Stimulated activated CD8-positive, alpha-beta memory T cell treated with anti-CD3 and anti-CD28 coated beads, Interleukin-7, amount 100 ng/mL, for 1 hour (primary cell): Measurements from ENCODE around the gene OPHN1.

Experiments
- DNase-seq, 2 donors: peaks; one replicate each; pipeline ENCODE4 v3.0.0-alpha.2; 2020; ENCODE audit warnings: low read depth in 2 of 2

Gene OPHN1, protein sequence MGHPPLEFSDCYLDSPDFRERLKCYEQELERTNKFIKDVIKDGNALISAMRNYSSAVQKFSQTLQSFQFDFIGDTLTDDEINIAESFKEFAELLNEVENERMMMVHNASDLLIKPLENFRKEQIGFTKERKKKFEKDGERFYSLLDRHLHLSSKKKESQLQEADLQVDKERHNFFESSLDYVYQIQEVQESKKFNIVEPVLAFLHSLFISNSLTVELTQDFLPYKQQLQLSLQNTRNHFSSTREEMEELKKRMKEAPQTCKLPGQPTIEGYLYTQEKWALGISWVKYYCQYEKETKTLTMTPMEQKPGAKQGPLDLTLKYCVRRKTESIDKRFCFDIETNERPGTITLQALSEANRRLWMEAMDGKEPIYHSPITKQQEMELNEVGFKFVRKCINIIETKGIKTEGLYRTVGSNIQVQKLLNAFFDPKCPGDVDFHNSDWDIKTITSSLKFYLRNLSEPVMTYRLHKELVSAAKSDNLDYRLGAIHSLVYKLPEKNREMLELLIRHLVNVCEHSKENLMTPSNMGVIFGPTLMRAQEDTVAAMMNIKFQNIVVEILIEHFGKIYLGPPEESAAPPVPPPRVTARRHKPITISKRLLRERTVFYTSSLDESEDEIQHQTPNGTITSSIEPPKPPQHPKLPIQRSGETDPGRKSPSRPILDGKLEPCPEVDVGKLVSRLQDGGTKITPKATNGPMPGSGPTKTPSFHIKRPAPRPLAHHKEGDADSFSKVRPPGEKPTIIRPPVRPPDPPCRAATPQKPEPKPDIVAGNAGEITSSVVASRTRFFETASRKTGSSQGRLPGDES

DNA sequence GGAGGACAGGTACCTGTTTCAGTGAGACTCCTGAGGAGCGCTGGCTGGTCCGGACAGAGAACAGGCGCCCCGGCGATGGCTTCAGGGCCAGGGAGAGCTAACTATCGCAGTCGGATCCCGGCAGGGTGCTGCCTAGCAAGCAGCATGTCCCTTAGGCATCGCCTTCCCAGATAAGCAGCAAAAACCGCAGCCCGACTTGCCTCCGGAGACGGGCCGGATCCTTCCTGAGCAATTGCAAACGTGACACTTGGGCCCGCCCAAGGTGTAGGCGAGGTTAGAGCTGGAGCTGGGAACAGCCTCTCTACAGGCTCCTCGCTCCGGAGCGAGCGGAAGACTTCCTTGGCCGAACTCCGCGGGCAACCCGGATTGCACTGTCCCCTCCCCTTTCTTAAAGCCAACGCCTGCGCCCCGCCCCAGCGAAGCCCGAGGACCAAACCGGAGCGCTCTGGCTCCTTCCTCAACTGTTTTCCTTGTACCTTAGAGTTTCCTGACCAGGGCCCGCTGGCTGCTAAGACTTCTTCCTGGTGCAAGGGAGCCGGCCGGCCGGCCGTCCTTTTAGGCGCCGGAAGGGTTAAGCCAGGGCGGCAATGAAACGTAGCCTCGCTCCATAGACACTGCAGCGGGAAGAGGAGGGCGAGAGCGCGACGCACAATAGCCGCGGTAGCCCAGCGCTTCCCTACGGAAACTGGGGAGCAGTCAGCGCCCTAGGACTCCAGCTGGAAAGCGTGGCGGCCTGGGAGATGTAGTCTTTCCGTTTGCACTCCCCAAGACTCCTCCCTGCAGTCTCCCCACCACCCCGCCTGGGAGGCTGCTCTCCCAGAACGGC is at the start of gene OPHN1:
TSS of gene OPHN1 (minus strand) at position 341 of the 826 bp plus-strand sequence. CDS start 475 bp downstream, outside the sequence.
- no peak for DNase-seq

DNA sequence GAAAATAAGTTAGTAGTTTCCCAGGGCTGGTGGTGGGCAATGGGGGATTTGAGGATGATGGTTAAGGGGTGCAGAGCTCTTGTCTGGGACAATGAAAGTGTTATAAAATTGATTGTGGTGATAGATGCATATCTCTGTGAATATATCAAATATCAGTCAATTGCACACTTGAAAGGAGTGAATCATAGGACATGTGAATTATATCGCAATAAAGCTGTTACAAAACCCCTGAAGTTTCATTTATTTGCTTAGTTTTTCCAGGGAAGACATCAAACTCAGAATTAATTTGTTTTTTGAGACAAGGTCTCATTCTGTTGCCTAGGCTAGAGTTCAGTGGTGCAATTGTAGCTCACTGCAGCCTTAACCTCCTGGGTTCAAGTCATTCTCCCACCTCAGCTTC is 47.7 kb upstream of the OPHN1 start:
- no peak for DNase-seq

DNA sequence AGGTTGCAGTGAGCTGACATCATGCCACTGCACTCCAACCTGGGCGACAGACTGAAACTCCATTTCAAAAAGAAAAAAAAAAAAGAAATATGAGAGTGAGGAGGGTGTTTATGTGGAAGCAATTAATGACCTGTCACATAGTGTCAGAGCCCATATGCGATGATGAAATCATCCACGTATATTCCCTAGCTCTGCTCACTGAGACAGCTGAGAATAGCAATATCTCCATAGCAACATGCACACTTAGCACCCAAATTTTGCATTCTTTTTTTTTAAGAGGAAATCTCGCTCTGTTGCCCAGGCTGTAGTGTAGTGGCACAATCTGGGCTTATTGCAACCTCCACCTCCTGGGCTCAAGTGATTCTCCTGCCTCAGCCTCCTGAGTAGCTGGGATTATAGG is 31.5 kb upstream of the OPHN1 start:
- DNase-seq: no peak

DNA sequence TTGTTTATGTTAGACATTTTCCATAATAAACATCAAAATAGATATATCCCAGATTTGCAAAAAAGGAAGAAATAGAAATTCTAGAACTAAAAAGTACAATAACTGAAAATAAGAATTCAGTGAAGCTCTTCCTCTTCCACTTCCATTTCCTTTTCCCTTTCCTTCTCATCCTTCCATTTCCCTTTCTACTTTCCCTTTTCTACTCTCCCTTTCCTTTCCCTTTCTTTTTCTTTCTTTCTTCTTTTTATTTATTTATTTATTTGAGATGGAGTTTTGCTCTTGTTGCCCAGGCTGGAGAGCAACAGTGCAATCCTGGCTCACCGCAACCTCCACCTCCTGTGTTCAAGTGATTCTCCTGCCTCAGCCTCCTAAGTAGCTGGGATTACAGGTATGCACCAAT is 30.6 kb upstream of the OPHN1 start:
- no peak for DNase-seq

DNA sequence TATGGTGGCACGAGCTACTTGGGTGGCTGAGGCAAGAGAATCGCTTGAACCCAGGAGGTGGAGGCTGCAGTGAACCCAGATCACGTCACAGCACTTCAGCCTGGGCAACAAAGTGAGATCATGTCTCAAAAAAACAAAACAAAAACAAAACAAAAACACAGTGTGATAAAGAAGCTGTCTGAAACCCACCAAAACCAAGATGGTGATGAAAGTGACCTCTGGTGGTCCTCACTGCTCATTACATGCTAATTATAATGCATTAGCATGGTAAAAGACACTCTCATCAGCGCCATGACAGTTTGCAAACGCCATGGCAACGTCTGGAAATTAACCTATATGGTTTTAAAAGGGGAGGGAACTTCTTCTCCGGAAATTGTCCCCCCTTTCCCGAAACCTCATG is 29.4 kb upstream of the OPHN1 start:
- DNase-seq: no peak

DNA sequence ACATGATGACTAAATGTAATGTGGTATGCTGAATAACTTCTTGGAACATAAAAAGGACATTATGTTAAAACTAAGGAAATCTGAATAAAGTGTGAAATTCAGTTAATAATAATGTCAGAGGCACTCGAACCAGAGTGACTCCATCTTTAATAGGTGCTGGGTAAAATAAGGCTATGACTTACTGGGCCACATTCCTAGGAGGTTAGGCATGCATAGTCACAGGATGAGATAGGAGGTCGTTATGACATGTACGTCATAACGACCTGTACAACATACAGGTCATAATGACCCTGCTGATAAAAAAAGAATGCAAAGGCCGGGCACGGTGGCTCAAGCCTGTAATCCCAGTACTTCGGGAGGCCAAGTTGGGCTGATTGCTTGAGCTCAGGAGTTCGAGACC is 28.9 kb upstream of the OPHN1 start:
- no peak for DNase-seq

DNA sequence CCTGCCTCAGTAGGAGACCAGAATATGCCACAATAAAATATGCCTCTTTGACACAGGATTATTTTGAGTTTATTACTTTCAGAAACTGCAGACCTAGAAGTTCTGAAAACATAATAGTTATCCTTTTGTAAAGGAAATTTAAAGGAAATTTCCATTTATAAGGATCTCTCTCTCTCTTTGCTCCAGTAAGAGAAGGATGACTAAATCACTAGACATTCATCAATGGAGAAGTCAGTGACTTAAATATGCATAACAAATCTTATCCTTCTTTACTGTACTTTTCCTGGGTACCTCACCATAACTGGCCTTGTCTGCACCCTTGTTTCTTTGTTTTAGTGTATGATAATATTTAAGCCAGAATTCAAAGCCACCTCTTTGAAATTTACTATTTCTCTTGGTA is 28.3 kb upstream of the OPHN1 start:
- no peak for DNase-seq

DNA sequence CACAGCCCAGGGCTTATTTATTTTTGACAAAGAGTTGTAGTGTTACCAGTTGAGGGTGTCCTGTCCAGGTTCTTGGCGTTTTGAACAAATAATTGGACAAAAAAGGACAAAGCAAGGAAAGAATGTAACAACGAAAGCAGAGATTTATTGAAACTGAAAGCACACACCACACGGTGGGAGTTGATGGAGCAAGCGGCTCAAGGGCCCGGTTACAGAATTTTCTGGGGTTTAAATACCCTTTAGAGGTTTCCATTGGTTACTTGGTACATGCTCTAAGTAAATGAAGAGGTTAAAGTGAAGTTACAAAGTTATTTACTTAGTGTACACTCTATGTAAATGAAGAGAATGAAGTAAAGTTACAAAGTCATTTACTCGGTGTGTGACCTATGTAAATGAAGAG is 27.8 kb upstream of the OPHN1 start:
- no peak for DNase-seq

DNA sequence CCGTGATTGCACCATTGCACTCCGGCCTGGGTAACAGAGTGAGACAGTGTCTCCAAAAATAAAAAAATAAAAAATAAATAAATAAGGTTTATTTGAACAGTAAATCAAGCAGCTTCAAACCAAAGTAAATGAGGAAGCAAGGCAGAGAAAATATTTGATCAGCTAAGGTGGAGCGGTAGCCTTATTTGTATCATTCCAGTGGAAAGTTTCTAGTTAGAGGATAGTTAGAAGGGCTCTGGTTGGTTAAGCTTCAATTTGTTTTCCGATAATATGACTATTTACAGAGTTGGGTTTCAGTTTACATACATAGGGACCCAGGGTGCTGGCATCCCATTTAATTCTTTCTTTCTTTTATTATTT is 21.8 kb upstream of the OPHN1 start:
- no peak for DNase-seq

DNA sequence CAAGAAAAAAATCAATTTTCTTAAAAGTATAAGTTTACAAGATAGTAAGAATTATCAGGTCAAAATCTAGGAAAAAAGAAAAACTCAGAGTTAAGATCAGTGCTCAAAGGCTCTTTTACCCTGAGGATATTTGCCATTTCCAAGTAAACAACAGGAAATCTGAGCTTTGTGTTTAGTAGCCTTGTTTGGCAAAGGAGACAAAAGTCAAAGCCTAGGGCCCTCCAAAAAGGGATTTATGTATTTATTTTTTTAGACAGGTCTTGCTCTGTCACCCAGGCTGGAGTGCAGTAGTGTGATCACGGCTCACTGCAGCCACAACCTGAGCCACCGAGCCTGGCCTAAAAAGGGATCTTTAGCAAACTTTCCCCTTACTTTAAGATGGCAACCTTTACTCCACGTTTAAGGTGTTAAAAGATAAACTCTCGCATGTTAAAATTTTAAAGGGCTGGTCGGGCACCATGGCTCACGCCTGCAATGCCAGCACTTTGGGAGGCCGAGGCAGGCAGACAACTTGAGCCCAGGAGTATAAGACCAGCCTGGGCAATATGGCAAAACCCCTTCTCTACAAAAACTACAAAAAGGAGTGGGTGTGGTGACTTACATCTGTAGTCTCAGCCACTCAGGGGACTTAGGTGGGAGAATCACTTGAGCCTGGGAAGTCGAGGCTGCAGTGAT is 21.3 kb upstream of the OPHN1 start:
- DNase-seq: no peak

DNA sequence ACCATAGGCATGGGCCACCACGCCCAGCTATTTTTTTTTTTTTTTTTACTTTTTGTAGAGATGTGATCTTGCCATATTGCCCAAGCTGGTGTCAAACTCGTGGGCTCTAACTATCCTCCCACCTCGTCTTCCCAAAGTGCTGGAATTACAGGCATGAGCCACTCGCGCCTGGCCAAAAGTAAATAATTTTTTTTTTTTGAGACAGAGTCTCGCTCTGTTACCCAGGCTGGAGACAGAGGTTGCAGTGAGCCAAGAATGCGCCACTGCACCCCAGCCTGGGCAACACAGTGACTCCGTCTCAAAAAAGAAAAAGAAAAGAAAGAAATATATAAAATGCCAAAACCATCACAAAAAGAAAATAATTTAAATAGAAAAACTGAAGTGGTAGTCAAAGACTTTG is 18.4 kb upstream of the OPHN1 start:
- no peak for DNase-seq

DNA sequence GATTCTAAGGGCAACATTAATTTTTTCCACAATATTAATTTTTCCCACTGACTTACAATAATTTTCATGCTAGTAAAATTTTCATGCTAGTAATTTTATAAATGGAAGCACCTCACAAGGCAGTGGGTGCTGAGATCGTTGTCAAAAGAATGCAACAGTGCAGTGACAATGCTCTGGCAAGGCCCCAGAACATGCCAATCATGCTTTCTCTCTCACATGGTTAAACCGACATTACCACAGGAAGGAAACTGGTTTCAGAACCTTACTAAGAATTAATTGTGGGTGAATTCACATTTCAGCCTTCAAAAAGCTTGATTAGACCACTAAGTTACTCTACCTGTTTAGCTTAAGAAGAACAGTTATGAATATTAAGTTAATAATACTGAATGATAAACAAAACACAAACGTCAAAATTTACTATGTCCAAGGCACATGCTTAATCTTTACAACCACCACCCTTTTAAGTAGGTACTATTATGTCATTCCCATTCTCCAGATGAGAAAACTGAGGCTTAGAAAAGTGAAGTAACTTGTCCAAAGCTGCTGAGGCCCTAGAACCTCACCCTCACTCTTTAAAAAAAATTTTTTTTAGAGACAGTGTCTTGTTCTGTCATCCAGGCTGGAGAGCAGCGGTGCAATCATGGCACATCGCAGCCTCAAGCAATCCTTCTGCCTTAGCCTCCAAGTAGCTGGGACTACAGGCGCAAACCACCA is 10.0 kb upstream of the OPHN1 start:
- DNase-seq: no peak

DNA sequence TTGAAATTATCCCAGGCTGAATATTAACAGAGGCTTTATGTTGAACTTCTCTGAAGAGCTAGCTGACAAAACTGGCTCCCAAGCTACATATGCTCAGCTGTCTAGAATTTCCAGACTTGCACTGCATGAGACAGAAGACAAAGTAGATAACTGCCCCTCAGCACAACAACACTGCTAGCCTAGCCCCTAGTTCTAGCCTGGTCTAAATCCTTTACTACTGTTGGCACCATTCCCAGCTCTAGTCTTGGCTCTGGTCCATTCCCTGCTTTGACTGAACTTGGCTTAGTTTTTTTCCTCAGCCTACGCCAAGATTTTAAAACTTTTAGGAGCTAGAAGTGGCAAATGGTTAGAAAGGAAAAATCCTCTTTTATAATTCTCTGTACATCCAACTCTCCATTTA is 7.6 kb upstream of the OPHN1 start:
- no peak for DNase-seq

DNA sequence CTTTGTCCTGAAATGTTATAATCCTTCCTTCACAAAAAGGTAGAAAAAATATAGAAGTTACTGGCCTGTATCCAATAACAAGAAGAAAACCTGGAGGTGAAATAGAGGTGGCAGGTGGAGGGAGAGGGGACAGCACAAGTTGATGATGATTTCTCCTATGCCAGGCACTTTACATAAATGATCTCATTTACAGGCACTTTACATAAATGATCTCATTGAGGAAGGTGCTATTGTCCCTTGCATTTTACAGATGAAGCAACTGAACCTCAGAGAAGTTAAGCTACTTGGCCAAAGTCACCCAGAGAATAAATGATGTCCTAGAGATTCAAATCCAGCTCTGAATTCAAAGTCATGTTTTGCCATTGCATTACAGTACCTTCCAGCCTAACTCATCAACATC is 7.1 kb upstream of the OPHN1 start:
- DNase-seq: no peak

DNA sequence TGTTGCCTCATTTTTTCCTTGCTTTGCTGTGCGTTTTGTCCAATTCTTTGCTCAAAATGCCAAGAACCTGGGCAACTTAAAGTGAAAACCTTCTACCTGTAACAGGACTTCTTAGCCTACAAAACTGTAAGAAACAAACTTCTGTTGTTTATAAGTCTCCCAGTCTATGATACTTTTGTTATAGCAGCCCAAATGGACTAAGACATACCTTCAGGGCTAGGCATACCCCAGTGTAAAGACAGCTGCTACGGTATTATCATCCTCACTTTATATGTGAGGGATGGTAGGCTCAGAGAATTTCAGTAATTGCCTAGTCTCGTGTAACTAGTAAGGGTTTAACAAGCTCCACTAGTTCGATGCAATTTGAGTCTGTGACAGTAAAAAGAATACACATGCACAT is 6.0 kb upstream of the OPHN1 start:
- no peak for DNase-seq

DNA sequence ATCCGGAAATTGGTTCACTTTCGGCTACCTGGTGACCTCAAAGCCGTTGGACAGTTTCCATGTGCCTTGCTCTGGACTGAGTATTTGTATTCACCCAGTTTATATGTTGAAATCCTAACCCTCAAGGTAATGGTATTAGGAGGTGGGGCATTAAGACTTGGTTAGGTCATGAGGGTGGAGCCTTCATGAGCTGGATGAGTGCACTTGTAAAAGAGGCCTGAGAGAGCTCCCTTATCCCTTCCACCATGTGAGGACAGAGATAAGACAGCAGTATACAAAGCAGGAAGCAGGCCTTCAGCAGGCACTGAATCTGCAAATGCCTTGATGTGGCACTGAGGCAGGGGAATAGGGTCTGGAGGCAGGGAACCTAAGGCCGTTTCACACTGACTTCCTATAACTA is 5.3 kb upstream of the OPHN1 start:
- no peak for DNase-seq

DNA sequence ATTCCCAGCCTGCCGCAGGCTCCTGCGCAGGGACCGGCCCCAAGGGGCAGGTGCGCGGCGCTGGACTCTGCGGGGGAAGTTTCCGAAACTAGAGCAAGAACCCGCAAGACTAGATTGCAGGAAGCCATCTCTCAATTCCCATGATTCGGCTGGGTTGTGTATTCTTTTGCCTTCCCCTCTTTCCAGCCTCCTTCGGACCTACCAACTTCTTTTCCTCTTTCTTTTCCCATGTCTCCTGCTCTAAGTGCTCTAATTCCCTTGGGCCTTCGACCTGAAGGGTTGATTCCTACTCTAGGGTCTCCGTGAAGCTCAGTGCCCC is 645 bp upstream of the OPHN1 start:
- no peak for DNase-seq

DNA sequence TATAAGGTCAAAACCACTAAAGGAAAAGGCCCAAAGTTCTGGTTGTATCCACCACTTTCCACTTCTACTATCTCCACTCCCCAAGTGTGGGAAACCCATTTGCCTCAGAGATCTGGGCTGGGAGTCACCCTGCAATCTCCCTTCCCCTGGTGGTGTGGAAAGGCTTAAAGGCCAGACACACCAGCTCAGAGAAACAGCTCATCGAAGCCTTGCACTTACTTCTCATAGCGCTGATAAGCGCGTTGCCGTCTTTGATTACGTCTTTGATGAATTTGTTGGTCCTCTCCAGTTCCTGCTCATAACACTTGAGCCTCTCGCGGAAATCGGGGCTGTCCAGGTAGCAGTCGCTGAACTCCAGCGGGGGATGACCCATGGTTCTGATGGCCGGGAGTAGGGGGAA is 647 bp downstream of the OPHN1 start:
- DNase-seq: no peak

DNA sequence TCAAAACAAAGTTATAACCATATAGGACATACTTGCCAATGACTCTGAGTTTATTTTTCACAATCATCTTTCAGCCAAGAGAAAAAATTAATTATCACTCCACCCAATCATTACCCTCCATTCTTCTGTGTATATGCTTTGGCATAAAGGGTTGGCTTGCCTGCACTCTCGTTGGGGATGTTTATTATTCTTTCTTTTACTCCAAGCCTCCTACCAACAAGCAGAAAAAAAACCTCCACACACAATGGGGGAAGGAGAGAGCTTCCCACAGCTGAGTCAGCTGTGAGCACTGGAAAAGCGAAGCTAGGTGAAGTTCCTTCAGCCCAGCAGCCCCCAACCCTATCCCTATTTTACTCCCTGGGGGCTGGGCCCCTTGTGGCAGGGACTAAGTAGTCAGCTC is 1.5 kb downstream of the OPHN1 start:
- DNase-seq: no peak

DNA sequence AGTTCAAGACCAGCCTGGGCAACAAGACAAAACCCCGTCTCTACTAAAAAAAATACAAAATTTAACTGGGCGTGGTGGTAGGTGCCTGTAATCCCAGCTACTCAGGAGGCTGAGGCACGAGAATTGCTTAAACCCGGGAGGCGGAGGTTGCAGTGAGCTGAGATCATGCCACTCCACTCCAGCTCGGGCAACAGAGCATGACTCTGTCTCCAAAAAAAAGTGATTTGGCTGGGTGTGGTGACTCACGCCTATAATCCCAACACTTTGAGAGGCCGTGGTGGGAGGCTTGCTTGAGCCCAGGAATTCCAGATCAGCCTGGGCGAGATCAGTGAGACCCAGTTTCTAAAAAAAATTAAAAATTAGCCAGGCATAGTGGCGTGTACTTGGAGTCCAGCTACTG is 4.1 kb downstream of the OPHN1 start:
- DNase-seq: no peak

DNA sequence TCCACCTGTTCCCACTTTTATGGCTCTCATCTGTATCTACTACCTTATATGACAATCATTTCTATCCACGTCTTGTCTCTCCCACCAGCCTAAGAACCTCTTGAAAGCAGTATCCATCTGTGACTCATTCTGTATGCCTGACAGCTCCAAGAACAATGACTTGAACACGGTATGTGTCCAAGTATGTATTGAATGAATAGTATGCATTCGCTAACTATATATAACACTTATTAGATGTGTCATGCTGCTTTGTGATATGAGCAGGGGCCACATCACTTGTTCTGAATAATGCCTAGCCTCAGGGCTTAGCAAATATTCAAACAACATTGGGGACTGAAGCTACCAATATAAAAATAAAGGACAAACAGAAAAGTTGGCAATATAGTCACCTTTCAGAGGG is 4.9 kb downstream of the OPHN1 start:
- DNase-seq: no peak

DNA sequence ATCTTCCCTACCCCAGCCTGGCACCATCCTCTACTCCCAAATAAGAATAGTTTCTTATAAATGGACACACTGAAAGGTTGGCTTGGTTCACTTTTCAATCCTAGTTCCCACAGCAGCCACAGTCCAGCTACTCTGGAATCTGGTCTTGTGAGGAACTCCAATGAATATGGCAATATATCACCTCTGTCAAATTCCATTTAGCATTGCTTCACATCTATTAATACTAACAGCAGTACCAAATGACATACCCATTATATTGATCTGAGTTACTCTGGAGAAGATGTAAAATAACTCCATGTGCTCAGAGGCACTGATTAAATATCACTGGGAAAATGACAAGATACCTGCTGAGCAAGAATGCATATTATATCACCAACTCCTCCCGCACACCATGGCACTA is 8.6 kb downstream of the OPHN1 start:
- DNase-seq: no peak
